AG20443 (cell line): ENCODE measurements around the gene PIM3.
A peak's percentile ranks its signal among the peaks of the same experiment; 100 is the strongest.
"Not testable (repeated sequence)": the region's sequence is repeated elsewhere in the genome, so short reads cannot be mapped to it uniquely, and the experiment has no call there.

Experiments
- DNase-seq: peaks from one replicate; pipeline ENCODE4 v3.0.0; 2012; ENCODE audit warnings: low spot score, mixed read lengths

Gene PIM3

GRCh38 chr22:49943405-49943765 lies 17.2 kb upstream of the PIM3 start:
- DNase-seq: no peak

- DNase-seq: no peak
These were observed 16.7 kb upstream of the PIM3 start for GRCh38 chr22:49943771-49944398.

- DNase-seq: no peak
These were observed 16.1 kb upstream of the PIM3 start for GRCh38 chr22:49944399-49944891.

- DNase-seq: not testable (repeated sequence)
These were observed 15.4 kb upstream of the PIM3 start for GRCh38 chr22:49945042-49945794.

- no peak for DNase-seq
These were observed 13.8 kb upstream of the PIM3 start for GRCh38 chr22:49946612-49947295.

GRCh38 chr22:49947296-49947622 lies 13.3 kb upstream of the PIM3 start:
- no peak for DNase-seq

- DNase-seq: no peak
These were observed 12.2 kb upstream of the PIM3 start for GRCh38 chr22:49948116-49948957.

- DNase-seq: no peak
These were observed 11.3 kb upstream of the PIM3 start for GRCh38 chr22:49948958-49949913.

GRCh38 chr22:49949914-49950292 lies 10.7 kb upstream of the PIM3 start:
- DNase-seq: no peak

- DNase-seq: no peak
These were observed 10.1 kb upstream of the PIM3 start for GRCh38 chr22:49950396-49950994.

- no peak for DNase-seq
These were observed 9.4 kb upstream of the PIM3 start for GRCh38 chr22:49951000-49951677.

- DNase-seq: no peak
These were observed 8.9 kb upstream of the PIM3 start for GRCh38 chr22:49951678-49951985.

GRCh38 chr22:49951986-49952896 lies 8.3 kb upstream of the PIM3 start:
- DNase-seq: peak; percentile 81

- no peak for DNase-seq
These were observed 7.4 kb upstream of the PIM3 start for GRCh38 chr22:49953027-49953679.

- DNase-seq: no peak
These were observed 6.8 kb upstream of the PIM3 start for GRCh38 chr22:49953680-49954344.

- no peak for DNase-seq
These were observed 6.2 kb upstream of the PIM3 start for GRCh38 chr22:49954354-49954753.

- DNase-seq: no peak
These were observed 5.5 kb upstream of the PIM3 start for GRCh38 chr22:49954991-49955580.
